Measurements from ENCODE around the gene YTHDF2. TPM values are rescaled to one million over a fixed set of nuclear protein-coding genes. Genes with fewer than 3 reads are reported as not detected.

YTHDF2 gene
- total RNA-seq, 4 donors from 2014 or later: 24.4 to 83.7 (median 58.6) TPM

DNA sequence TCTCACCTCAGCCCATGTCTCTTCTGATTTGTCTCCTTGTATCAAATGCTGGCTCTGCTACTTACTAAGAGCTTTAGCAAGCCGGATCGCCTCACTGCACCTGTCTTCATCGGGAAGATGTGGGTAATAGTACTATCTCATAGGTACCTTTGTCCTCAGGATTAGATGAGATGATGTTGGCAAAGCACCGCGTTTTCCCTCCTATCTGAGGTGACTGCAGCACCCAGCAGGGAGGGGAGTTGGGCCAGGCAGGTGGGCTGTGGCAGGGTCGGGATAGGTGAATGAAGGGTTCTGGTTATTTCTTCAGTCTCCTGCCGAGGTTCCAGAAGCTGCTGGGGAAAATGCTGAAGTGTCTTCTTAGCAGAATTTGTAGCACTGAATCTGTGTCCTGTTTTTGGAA lies 80.4 kb downstream of the YTHDF2 start:
- intact Hi-C loops (cut with DNase I; ENCODE audit: low total_unique reads): no loop called here
- H3K36me3 ChIP-seq: no peaks in the 10 kb centered on the region
- H3K4me3 ChIP-seq: no peak overlapping the region
- H3K9me3 ChIP-seq: no peaks in the 10 kb centered on the region
- H3K4me1 ChIP-seq: peaks cover 0 to 4% of the 10 kb centered on the region in 2 donors
- no peak overlapping the region for H3K27ac ChIP-seq
- no peak for DNase-seq
- H3K27me3 ChIP-seq: peaks cover 0 to 5% of the 10 kb centered on the region in 2 donors
- TF ChIP-seq, protein P1, sequence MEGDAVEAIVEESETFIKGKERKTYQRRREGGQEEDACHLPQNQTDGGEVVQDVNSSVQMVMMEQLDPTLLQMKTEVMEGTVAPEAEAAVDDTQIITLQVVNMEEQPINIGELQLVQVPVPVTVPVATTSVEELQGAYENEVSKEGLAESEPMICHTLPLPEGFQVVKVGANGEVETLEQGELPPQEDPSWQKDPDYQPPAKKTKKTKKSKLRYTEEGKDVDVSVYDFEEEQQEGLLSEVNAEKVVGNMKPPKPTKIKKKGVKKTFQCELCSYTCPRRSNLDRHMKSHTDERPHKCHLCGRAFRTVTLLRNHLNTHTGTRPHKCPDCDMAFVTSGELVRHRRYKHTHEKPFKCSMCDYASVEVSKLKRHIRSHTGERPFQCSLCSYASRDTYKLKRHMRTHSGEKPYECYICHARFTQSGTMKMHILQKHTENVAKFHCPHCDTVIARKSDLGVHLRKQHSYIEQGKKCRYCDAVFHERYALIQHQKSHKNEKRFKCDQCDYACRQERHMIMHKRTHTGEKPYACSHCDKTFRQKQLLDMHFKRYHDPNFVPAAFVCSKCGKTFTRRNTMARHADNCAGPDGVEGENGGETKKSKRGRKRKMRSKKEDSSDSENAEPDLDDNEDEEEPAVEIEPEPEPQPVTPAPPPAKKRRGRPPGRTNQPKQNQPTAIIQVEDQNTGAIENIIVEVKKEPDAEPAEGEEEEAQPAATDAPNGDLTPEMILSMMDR (IDR thresholded peaks at IDR 0.05): no peak
- no peak for TF ChIP-seq POLR2A (IDR thresholded peaks at IDR 0.05)

DNA sequence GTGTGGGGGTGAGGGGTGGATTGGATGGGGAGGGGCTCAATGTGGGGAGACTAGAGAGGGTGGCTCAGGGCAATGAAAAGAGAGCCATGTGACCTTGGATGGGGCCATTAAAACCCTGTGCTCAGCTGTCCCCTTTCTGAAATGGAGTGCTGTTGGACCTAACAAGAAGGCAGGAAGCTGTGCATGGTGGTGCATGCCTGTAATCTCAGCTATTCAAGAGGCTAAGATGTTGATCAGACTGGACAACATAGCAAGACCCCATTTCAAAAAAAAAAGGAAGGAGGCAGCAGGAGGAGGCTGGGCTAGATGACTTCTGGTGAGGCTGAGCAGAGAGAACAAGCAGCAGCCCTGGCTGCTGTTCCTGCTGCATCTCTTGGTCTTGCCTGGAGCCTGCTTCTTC lies 82.3 kb downstream of the YTHDF2 start:
- intact Hi-C loops (cut with DNase I; ENCODE audit: low total_unique reads): no loop called here
- Histone ChIP-seq H3K9me3 (no peaks in the 10 kb centered on the region), H3K4me1 (no peaks in the 10 kb centered on the region), H3K36me3 (no peaks in the 10 kb centered on the region), H3K4me3 (no peak overlapping the region), H3K27ac (no peak overlapping the region), H3K27me3 (no peaks in the 10 kb centered on the region)
- no peak for DNase-seq
- TF ChIP-seq, protein P1 (IDR thresholded peaks at IDR 0.05): no peak
- TF ChIP-seq POLR2A (IDR thresholded peaks at IDR 0.05): no peak

Small RNA genes lying within 50 kb of the gene (small RNA-seq; reads per million reads assigned to genes)
- not detected for gene RF00422

Other genes starting within 250 kb of the YTHDF2 start
- gene RCC1, start 230.9 kb upstream of the YTHDF2 start, total RNA-seq: 10 to 100 TPM in 3 of 4 donors, 1 to 10 TPM in 1; 3.8 to 37.6 (median 13.8) TPM
- gene TRNAU1AP, start 183.9 kb upstream of the YTHDF2 start, total RNA-seq: 10 to 100 TPM in 2 of 4 donors, 1 to 10 TPM in 2; 3.8 to 34.9 (median 20.3) TPM
- gene RAB42, start 144.7 kb upstream of the YTHDF2 start, total RNA-seq: 10 to 100 TPM in 1 of 4 donors, 1 to 10 TPM in 1, not detected in 2; 3.0 to 15.6 TPM
- 10 to 100 TPM in 3 of 4 donors, 1 to 10 TPM in 1; 5.3 to 24.4 (median 13.7) TPM for gene TAF12, start 93.9 kb upstream of the YTHDF2 start, total RNA-seq
- not detected for gene RNU11, start 88.3 kb upstream of the YTHDF2 start, total RNA-seq
- gene GMEB1, start 68.2 kb upstream of the YTHDF2 start, total RNA-seq: 10 to 100 TPM in 3 of 4 donors, 1 to 10 TPM in 1; 2.4 to 37.4 (median 15.2) TPM
- gene OPRD1, start 75.2 kb downstream of the YTHDF2 start, total RNA-seq: under 1 TPM in 1 of 4 donors, not detected in 3; 0.07 TPM
- gene EPB41, start 177.6 kb downstream of the YTHDF2 start, total RNA-seq: 1,000 to 10,000 TPM in 1 of 4 donors, 10 to 100 TPM in 3; 16.2 to 1,146 (median 45.4) TPM